Prostate gland (tissue), 2 donors: ENCODE data around the gene ADGRG3. TPM values are rescaled to one million over a fixed set of nuclear protein-coding genes. Genes with fewer than 3 reads are reported as not detected.

Source experiments
- DNase-seq: peaks from one replicate; pipeline ENCODE4 v3.0.0-alpha.2; 2019; ENCODE audit warnings: low spot score
- H3K27ac ChIP-seq, 2 donors: fragments of 200-600 bp; sonication (generic); 2 replicates each; pipeline ENCODE4 v1.5.1; 2017 to 2019
- H3K27me3 ChIP-seq: fragments of 200-600 bp; sonication (generic); replicated peaks from 2 replicates; pipeline ENCODE4 v1.5.1; 2019; ENCODE audit not compliant: insufficient read depth
- H3K36me3 ChIP-seq, 2 donors: fragments of 200-600 bp; sonication (generic); 1 replicate in 1 of 2; 2 replicates in 1 of 2; pipeline versions ENCODE4 v1.5.1 to v1.8.1; 2017 to 2019
- H3K4me1 ChIP-seq: fragments of 200-600 bp; sonication (generic); replicated peaks from 2 replicates; pipeline ENCODE4 v1.5.1; 2019
- H3K4me3 ChIP-seq, 2 donors: fragments of 200-600 bp; sonication (generic); 2 replicates each; pipeline ENCODE4 v1.5.1; 2017 to 2019
- H3K9me3 ChIP-seq: fragments of 200-600 bp; sonication (generic); 2 replicates; pipeline ENCODE4 v1.5.1; 2017
- POLR2A ChIP-seq: fragments of 450-650 bp; IDR thresholded peaks from one replicate; pipeline ENCODE4 v1.6.1; 2016; ENCODE audit warnings: antibody characterized with exemption, mild to moderate bottlenecking
- POLR2AphosphoS5 ChIP-seq: sonication (generic); formaldehyde crosslinking; IDR thresholded peaks from one replicate; pipeline ENCODE4 v1.6.1; 2017; ENCODE audit warnings: antibody characterized with exemption
- WGBS: methylation state at CpG from one replicate; pipeline ENCODE4 v1.1.5; 2018; 5-methylcytosine and 5-hydroxymethylcytosine counted together
- intact Hi-C: fragments of 100-400 bp; cut with DNase I; formaldehyde crosslinking; loops from one replicate; pipeline ENCODE4 v1.14.2; 2022
- total RNA-seq, 2 donors: library from RNA; depleted of rRNA; stranded (reverse); fragments of >200 nt; gene quantifications; one replicate each; pipeline ENCODE4 v1.1.0, GENCODE V29; 2016
- TF ChIP-seq, protein P1 (sequence below), 4 experiments: fragments of 200-600 bp in 2 of 4; fragments of 450-650 bp in 2 of 4; sonication (generic) in 2 of 4; IDR thresholded peaks; 1 replicate in 3 of 4; 2 replicates in 1 of 4; pipeline ENCODE4 v1.5.1; 2016 to 2019; ENCODE audit warnings: antibody characterized with exemption in 4 of 4, mild to moderate bottlenecking in 2 of 4, moderate library complexity in 2 of 4

ADGRG3 gene
- total RNA-seq, 2 donors from 2014 or later, result not detected

DNA sequence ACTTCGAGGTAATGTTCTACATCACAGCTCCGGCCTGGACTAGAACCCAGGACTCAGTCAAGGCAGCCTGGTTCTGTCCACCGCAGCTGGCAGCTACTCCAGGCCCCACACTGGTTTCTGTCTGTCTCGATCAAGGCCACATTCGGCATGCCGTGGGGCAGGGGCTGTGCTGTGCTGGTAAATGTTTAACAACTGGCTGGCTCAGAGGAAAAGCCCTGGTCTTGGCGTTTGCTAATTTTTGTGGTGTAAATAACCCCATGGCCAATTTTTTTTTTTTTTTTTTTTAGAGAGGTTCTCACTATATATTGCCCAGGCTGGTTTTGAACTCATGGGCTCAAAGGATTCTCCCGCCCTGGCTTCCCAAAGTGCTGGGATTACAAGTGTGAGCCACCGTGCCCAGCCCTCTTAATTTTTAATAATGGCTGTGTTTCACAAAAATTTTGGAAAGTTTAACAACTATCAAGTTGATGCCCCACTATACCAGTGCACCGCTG, 26.2 kb downstream of the ADGRG3 start:
- H3K27me3 ChIP-seq, result no peaks in the 10 kb centered on the region
- intact Hi-C loops, result no loop called here
- no peak overlapping the region for H3K4me3 ChIP-seq
- no peak for DNase-seq
- no peak overlapping the region for H3K27ac ChIP-seq
- no peaks in the 10 kb centered on the region for H3K9me3 ChIP-seq
- TF ChIP-seq, protein P1, sequence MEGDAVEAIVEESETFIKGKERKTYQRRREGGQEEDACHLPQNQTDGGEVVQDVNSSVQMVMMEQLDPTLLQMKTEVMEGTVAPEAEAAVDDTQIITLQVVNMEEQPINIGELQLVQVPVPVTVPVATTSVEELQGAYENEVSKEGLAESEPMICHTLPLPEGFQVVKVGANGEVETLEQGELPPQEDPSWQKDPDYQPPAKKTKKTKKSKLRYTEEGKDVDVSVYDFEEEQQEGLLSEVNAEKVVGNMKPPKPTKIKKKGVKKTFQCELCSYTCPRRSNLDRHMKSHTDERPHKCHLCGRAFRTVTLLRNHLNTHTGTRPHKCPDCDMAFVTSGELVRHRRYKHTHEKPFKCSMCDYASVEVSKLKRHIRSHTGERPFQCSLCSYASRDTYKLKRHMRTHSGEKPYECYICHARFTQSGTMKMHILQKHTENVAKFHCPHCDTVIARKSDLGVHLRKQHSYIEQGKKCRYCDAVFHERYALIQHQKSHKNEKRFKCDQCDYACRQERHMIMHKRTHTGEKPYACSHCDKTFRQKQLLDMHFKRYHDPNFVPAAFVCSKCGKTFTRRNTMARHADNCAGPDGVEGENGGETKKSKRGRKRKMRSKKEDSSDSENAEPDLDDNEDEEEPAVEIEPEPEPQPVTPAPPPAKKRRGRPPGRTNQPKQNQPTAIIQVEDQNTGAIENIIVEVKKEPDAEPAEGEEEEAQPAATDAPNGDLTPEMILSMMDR (IDR thresholded peaks at IDR 0.05), result no peak
- TF ChIP-seq POLR2AphosphoS5, result no peak
- no peak for TF ChIP-seq POLR2A
- no peaks in the 10 kb centered on the region for H3K4me1 ChIP-seq
- H3K36me3 ChIP-seq, result no peaks in the 10 kb centered on the region
- 59% methylated on average over 10 of the region's 10 CpGs for WGBS

DNA sequence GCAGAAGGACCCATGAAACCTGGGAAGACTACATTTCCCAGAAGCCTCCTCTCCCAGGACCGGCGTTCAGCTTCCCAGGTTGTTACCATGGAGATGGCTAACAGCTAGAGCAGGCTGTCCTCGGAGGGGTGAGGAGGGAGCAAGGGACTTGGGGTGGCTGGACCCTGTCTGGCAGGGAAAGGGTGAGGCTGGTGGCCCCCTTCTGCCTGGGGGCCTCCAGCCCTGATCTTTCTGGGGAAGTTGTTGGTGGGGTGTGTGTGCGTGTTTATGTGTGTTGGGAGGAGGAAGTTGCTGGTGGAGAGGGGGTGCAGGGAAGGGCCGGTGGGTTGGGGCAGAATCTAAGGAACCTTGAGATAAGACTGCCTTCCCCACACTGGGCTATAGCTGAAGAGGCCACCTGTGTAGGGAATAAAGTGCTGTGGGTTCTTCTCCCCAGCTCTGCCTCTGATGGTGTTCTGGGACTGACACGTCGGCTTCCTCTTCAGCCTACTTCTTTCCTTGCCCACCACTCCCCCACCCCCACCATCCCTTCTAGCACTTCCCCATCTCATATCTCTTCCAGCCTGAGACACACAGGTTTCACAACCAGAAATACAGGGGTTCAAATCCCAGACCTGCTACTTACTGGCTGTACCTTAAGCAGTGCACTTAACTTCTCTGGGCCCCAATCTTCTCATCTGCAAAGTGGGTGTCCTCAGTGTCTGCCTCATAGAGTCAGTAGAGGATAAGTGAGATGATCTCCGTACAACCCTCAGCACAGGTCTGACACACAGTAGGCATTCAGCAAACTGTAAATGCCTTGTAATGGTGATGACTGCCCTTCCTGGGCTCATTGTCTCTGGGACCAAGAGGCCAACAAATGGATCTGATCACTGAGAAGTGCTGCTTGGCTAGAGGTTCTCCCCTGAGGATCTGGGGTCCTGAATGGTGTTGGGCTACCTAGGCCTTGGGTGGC, 26.9 kb downstream of the ADGRG3 start, which contains the start of gene DRC7:
DRC7 (plus strand) TSS at position 82 of the 955 bp plus-strand sequence. CDS start 3,144 bp downstream, outside the sequence.
- Histone ChIP-seq H3K4me3 (no peak within 1 kb of the TSS), H3K27me3 (no peaks in the 10 kb centered on the region), H3K36me3 (no peaks in the 10 kb centered on the region), H3K4me1 (no peaks in the 10 kb centered on the region), H3K9me3 (no peaks in the 10 kb centered on the region), H3K27ac (no peak within 1 kb of the TSS)
- WGBS, result 42% methylated on average over 8 of the region's 8 CpGs
- no peak for DNase-seq
- TF ChIP-seq POLR2A, result no peak
- TF ChIP-seq, protein P1 (IDR thresholded peaks at IDR 0.05), result no peak
- no peak for TF ChIP-seq POLR2AphosphoS5
- intact Hi-C loops, result no loop called here

DNA sequence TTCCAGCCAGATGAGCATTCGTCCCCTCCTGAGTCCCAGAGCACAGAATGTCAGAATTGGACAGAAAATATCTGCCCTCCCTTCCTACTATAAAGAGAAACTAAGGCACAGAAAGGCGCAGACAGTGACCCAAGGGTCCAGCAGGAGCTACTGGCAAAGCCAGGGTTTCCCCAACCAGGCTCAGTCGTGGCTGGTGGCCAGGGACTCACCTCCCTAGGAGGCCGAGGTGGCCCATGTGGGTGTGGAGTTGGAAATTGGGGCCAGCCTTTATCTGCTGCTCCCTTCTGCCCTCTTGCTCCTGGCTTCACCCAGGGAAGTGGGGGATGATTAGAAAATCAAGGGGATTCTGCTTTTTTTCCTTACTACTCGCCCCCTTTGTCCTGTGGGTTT, 27.6 kb downstream of the ADGRG3 start:
- H3K27me3 ChIP-seq, result no peaks in the 10 kb centered on the region
- WGBS, result 83% methylated on average over 5 of the region's 5 CpGs
- no peaks in the 10 kb centered on the region for H3K9me3 ChIP-seq
- H3K4me1 ChIP-seq, result no peaks in the 10 kb centered on the region
- no peak for DNase-seq
- H3K4me3 ChIP-seq, result no peak overlapping the region
- TF ChIP-seq, protein P1 (IDR thresholded peaks at IDR 0.05), result no peak
- TF ChIP-seq POLR2A, result no peak
- no peak for TF ChIP-seq POLR2AphosphoS5
- intact Hi-C loops, result no loop called here
- no peak overlapping the region for H3K27ac ChIP-seq
- H3K36me3 ChIP-seq, result no peaks in the 10 kb centered on the region

DNA sequence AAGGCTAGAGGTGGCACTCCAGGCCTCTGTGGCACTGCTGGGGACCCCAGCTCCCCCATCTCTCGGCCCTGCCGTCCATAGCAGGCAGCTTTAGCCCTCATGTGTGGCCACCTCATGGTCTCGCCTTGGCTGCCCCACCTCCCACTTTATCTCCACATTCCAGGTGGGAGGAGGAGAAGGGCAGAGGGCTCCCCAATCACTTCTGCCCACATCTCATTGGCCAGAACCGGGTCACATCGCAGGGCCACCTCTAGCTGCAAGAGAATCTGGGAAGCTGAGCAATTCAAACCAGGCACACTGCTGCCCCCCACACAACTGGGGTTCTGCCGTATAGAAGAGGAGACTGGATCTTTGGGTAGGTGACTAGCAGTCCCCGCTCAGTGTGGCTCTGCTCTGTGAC, 28.1 kb downstream of the ADGRG3 start:
- no peak overlapping the region for H3K4me3 ChIP-seq
- DNase-seq, result no peak
- no peak for TF ChIP-seq POLR2AphosphoS5
- TF ChIP-seq, protein P1 (IDR thresholded peaks at IDR 0.05), result no peak
- TF ChIP-seq POLR2A, result no peak

More for the DNA sequence above, 28.1 kb downstream of the ADGRG3 start:
- Histone ChIP-seq H3K4me1 (no peaks in the 10 kb centered on the region), H3K36me3 (no peaks in the 10 kb centered on the region), H3K27me3 (no peaks in the 10 kb centered on the region), H3K27ac (no peak overlapping the region), H3K9me3 (no peaks in the 10 kb centered on the region)
- 97% methylated on average over 7 of the region's 7 CpGs for WGBS
- intact Hi-C loops, result no loop called here
